Measurements from ENCODE around the gene CYP4F22.
"Not testable (repeated sequence)": the region's sequence is repeated elsewhere in the genome, so short reads cannot be mapped to it uniquely, and the experiment has no call there.

CYP4F22 gene

GRCh38 chr19:15479391-15480345, 28.7 kb upstream of the CYP4F22 start, which contains the start of gene PGLYRP2:
TSS of gene PGLYRP2 (minus strand) at chr19:15479501. CDS start at chr19:15479371, 130 bp downstream.
- no peak for TF ChIP-seq CTCF (conservative IDR thresholded peaks at IDR 0.05; ENCODE audit: low read length)
- H3K4me3 ChIP-seq (ENCODE audit: low read length): no peak within 1 kb of the TSS
- no peak for DNase-seq (ENCODE audit: low read depth)

- not testable (repeated sequence) for DNase-seq (ENCODE audit: low read depth); H3K4me3 ChIP-seq (ENCODE audit: low read length)
These were observed 27.3 kb upstream of the CYP4F22 start for GRCh38 chr19:15480996-15481395.

DNA sequence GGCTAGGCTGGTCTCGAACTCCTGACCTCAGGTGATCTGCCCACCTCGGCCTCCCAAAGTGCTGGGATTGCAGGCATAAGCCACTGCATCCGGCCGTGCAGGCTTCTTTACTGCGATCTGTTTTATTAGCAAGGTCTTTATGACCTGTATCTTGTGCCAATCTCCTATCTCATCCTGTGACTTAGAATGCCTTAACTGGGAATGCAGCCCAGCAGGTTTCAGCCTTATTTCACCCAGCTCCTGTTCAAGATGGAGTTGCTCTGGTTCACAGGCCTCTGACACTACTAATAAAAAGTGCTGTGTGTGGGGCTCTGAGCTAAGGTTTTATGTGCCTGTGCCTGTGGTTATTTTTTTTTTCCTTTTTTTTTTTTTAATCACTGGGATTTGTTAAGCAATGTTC, 22.6 kb upstream of the CYP4F22 start:
- not testable (repeated sequence) for DNase-seq (ENCODE audit: low read depth); H3K4me3 ChIP-seq (ENCODE audit: low read length)

DNA sequence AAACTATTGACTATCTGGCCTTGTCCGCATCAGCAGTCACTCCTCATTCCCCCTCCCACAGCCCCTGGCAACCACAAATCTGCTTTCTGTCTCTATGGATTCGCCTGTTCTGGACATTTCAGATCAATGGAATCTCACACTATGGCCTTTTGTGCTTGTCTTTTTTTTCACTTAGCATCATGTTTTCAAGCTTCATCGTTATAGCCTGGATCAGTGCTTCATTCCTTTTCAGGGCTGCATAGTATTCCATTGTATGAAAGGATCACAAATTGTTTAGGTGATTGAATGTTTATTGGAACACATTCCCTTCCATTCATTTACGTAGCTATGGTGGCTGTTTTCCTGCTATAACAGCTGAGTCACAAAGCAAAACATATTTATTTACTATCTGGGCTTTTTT, 21.3 kb upstream of the CYP4F22 start:
- no peak for DNase-seq (ENCODE audit: low read depth)
- H3K4me3 ChIP-seq (ENCODE audit: low read length): no peak overlapping the region
- TF ChIP-seq CTCF (conservative IDR thresholded peaks at IDR 0.05; ENCODE audit: low read length): no peak

- no peak for TF ChIP-seq CTCF (conservative IDR thresholded peaks at IDR 0.05; ENCODE audit: low read length)
- H3K4me3 ChIP-seq (ENCODE audit: low read length): no peak overlapping the region
- DNase-seq (ENCODE audit: low read depth): no peak
These were observed 19.7 kb upstream of the CYP4F22 start for GRCh38 chr19:15488489-15489226.

DNA sequence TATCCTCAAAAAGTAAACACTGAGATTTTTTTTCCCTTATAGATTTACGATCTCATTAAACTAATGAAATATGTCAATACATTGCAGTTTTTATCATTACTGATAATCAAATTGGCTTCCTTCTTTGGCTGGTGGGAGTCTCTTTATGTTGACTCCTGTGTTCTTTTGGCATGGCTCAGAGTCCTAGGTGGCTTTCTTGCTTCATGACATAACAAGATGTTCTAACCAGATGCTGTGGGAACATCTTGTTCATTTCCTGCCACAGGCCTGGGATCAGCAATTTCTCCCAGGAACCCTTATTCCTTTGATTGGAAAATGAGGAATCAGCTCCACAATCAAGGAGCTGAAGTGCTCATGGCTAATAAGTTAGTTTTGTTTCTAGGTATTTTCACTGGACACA, 13.2 kb upstream of the CYP4F22 start:
- no peak overlapping the region for H3K4me3 ChIP-seq (ENCODE audit: low read length)
- no peak for DNase-seq (ENCODE audit: low read depth)
- no peak for TF ChIP-seq CTCF (conservative IDR thresholded peaks at IDR 0.05; ENCODE audit: low read length)

- H3K4me3 ChIP-seq (ENCODE audit: low read length): no peak overlapping the region
- no peak for DNase-seq (ENCODE audit: low read depth)
- no peak for TF ChIP-seq CTCF (conservative IDR thresholded peaks at IDR 0.05; ENCODE audit: low read length)
These were observed 10.0 kb upstream of the CYP4F22 start for GRCh38 chr19:15498156-15498858.

Data from AG10803 (cell line).